ENCODE measurements around the gene PHF3.
A peak's percentile ranks its signal among the peaks of the same experiment; 100 is the strongest.

PHF3 gene

GRCh38 chr6:63643862-63644261 is 8.3 kb downstream of the PHF3 start:
- DNase-seq (ENCODE audit: low read depth, low spot score): no peak

- no peak for DNase-seq (ENCODE audit: low read depth, low spot score)
These were observed 9.2 kb downstream of the PHF3 start for GRCh38 chr6:63644668-63645326.

GRCh38 chr6:63649269-63649668 is 13.7 kb downstream of the PHF3 start:
- DNase-seq (ENCODE audit: low read depth, low spot score): peak; percentile 66

- no peak for DNase-seq (ENCODE audit: low read depth, low spot score)
These were observed 14.3 kb downstream of the PHF3 start for GRCh38 chr6:63649847-63650265.

GRCh38 chr6:63652980-63653379 is 17.4 kb downstream of the PHF3 start:
- DNase-seq (ENCODE audit: low read depth, low spot score): no peak

- DNase-seq (ENCODE audit: low read depth, low spot score): no peak
These were observed 25.2 kb downstream of the PHF3 start for GRCh38 chr6:63660757-63661156.

GRCh38 chr6:63661769-63662168 is 26.2 kb downstream of the PHF3 start:
- DNase-seq (ENCODE audit: low read depth, low spot score): no peak

GRCh38 chr6:63663147-63663955 is 27.7 kb downstream of the PHF3 start:
- DNase-seq (ENCODE audit: low read depth, low spot score): no peak

- no peak for DNase-seq (ENCODE audit: low read depth, low spot score)
These were observed 28.3 kb downstream of the PHF3 start for GRCh38 chr6:63663956-63664281.

GRCh38 chr6:63671098-63671754 is 35.6 kb downstream of the PHF3 start:
- no peak for DNase-seq (ENCODE audit: low read depth, low spot score)

GRCh38 chr6:63672582-63673129 is 37.1 kb downstream of the PHF3 start:
- DNase-seq (ENCODE audit: low read depth, low spot score): no peak

GRCh38 chr6:63673692-63674091 is 38.1 kb downstream of the PHF3 start:
- no peak for DNase-seq (ENCODE audit: low read depth, low spot score)

GRCh38 chr6:63674635-63675034 is 39.0 kb downstream of the PHF3 start:
- no peak for DNase-seq (ENCODE audit: low read depth, low spot score)

- DNase-seq (ENCODE audit: low read depth, low spot score): no peak
These were observed 39.5 kb downstream of the PHF3 start for GRCh38 chr6:63675138-63675537.

- no peak for DNase-seq (ENCODE audit: low read depth, low spot score)
These were observed 41.0 kb downstream of the PHF3 start for GRCh38 chr6:63676412-63677114.

GRCh38 chr6:63677282-63677681 is 41.7 kb downstream of the PHF3 start:
- no peak for DNase-seq (ENCODE audit: low read depth, low spot score)

GRCh38 chr6:63683071-63683603 is 47.5 kb downstream of the PHF3 start:
- no peak for DNase-seq (ENCODE audit: low read depth, low spot score)

- no peak for DNase-seq (ENCODE audit: low read depth, low spot score)
These were observed 50.1 kb downstream of the PHF3 start for GRCh38 chr6:63685446-63686379.

GRCh38 chr6:63689421-63689820 is 53.8 kb downstream of the PHF3 start:
- no peak for DNase-seq (ENCODE audit: low read depth, low spot score)

- no peak for DNase-seq (ENCODE audit: low read depth, low spot score)
These were observed 54.6 kb downstream of the PHF3 start for GRCh38 chr6:63690221-63690620.

- DNase-seq (ENCODE audit: low read depth, low spot score): no peak
These were observed 70.1 kb downstream of the PHF3 start for GRCh38 chr6:63705707-63706106.
